Fibroblast of peridontal ligament (primary cell): Measurements from ENCODE around the gene PCNP.
"Not testable (repeated sequence)": the region's sequence is repeated elsewhere in the genome, so short reads cannot be mapped to it uniquely, and the experiment has no call there.

Experiments used
- DNase-seq: peaks from one replicate; pipeline ENCODE4 v3.0.0-alpha.2; 2010; ENCODE audit errors: extremely low read depth

The PCNP gene

DNA sequence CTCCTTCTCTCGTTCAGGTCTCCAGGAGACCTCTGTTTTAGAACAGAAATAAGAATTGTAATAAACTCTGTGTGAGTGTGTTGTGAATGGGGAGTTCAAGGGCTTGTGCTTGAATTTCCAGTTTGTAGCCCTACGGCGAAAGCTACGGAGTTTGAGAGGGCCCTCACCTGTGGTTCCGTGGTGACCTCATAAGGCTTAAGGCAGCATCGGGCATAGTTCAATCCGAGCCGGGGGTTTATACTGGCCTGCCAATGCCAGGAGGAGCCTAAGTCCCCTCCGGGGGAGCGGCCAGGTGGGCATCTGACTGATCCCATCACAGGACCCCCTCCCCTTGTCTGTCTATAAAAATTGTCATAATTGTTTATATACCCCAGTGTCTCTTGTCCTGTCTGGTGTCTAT is 59.2 kb downstream of the PCNP start:
- no peak for DNase-seq

DNA sequence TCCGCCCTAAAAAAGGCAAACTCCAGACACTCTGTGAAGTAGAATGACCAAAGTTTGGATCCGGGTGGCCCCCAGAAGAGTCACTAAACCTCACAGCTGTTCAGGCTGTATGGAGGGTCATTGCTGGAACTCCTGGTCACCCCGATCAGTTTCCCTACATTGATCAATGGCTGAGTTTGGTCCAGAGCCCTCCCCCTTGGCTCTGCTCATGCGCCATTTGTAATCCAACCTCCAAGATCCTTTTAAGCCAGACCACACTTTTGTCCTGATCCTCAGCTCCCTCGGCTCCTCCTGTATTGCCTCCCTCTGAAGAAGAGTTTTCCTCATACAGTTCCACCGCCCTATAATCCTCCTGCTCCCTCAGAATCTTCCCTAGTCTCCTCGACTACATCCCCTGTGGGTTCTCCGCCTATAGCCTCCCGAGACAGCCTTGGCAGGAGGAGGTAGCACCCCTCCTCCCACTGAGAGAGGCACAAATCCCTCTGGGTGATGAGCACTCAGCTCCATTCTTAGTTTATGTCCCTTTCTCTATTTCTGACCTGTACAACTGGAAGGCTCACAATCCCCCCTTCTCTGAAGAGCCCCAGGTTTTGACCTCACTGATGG is 60.7 kb downstream of the PCNP start:
- no peak for DNase-seq

GRCh38 chr3:101635345-101635744 is 61.4 kb downstream of the PCNP start:
- DNase-seq = no peak

DNA sequence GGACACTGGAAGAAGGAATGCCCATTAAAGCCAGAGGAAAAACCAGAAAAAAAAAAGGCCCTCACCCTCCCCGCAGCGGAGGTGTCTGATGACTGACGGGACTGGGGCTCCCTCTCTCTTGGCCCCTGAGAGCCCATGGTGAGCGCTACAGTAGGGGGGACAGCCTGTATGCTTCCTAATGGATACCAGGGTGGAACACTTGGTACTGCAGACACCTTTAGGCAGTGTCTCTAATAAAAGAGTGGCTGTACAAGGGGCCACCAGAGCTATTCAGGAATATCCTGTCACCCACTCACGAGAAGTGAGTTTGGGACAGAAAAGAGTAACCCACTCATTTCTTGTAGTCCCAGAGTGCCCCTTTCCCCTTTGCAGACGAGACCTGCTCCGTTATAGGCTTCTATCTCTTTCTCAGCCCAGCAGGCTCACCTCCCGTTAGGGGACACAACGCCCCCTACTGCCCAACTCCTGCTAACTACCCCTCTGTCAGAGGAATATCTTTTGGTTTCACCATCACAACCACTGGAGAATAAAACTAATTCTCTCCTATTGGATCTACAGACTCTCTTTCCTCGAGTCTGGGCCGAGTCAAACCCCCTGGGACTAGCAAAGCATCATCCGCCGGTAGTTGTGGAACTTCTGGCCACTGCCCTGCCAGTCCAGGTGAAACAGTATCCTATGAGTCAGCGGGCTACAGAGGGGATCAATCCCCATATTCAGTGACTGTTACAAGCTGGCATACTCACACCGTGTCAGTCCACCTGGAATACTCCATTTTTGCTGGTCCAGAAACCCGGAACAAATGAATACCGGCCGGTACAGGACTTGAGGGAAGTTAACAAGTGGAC is 62.2 kb downstream of the PCNP start:
- peak; percentile 28 for DNase-seq

DNA sequence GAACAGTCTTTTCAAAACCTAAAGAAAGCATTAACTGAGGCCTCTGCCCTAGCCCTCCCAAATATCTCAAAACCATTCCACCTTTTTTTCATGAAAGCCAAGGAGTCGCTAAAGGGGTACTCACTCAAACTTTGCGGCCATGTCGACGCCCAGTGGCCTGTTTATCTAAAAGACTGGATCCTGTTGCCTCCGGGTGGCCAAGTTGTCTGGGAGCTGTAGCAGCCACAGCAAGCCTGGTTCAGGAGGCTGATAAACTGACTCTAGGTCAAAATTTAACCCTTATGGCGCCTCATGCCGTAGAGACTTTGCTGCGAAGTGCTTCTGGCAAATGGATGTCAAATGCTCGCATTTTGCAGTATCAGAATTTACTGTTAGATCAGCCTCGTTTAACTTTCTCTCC is 63.5 kb downstream of the PCNP start:
- no peak for DNase-seq

- DNase-seq = no peak
Measured at GRCh38 chr3:101638261-101638745, 64.3 kb downstream of the PCNP start.

- DNase-seq = no peak
Measured at GRCh38 chr3:101639280-101639963, 65.4 kb downstream of the PCNP start.

DNA sequence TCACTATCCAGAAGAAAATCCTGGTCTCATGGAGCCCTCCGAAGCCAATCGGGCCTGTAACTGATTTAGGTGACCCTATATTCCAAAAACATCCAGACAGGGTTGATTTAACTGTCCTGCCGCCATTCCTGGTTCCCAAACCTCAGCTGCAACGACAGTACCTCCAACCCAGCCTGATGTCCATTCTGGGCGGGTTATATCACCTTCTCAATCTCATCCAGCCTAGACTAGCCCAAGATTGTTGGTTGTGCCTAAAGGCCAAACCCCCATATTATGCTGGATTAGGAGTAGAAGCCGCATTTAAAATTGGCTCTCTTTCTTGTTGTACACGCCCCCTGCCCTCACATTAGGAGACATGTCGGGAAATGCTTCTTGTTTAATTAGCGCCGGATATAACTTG is 66.3 kb downstream of the PCNP start:
- no peak for DNase-seq

DNA sequence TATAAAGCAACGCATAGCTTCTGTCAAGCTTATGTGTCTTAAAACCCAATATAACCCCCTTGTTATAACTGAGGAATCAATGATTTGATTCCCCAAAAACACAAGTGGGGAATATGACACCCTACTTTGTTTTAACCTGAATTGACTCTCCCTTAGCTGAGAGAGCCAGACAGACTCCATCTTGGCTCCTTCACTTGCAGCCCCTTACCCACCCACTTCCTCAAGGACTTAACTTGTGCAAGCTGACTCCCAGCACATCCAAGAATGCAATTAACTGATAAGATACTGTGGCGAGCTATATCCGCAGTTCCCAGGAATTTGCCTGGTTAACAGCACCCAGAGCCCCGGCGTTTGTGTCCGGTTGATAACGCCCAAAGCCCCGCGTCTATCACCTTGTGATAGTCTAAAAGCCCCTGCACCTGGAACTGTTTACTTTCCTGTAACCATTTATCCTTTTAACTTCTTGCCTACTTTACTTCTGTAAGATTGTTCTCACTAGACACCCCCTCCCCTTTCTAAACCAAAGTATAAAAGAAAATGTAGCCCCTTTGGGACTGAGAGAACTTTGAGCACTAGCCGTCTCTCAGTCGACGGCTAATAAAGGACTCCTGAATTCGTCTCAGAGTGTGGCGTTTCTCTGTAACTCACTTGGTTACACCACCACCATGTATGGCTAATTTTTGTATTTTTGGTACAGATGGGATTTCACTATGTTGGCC is 67.6 kb downstream of the PCNP start:
- not testable (repeated sequence) for DNase-seq

GRCh38 chr3:101642441-101642840 is 68.5 kb downstream of the PCNP start:
- DNase-seq = no peak

DNA sequence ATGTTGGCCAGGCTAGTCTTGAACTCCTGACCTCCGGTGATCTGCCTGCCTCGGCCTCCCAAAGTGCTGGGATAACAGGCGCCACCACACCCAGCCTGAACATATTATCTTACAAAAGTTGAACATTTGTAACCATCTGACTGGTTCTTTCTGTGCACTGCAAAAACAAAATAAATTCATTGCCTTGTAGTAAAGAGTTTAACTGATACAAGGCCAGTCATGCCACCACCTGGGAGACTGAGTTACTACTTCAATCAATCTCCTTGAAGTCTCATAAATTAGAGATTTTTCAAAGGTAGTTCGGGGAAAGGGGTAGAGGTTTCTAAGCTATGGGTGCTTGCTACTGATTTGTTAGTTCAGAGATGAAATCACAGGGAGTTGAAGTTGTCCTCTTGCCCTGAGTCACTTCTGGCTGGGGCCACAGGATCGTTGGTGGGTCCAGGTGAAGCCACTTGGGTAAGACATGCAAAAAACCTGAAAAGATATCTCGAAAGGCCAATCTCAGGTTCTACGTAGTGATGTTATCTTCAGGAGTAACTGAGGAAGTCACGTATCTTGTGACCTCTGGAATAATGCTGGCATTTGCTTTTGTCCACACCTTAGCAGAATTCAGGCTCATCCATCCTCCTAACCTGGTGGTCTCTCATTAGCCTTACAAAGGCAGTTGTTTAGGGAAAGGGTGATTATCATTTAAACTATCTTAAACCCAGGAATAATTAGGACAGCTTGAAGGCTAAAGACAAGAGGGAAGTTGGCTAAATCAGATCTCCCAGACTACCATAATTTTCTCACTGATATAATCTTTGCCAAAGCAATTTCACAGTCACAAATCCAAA is 69.2 kb downstream of the PCNP start:
- no peak for DNase-seq
